Measurements from ENCODE around the gene ATP8A2. TPM values are rescaled to one million over a fixed set of nuclear protein-coding genes. Genes with fewer than 3 reads are reported as not detected.

ATP8A2 gene
- total and polyA plus RNA-seq, 2 of the 4 experiments (the other 2 are of a cell fraction), result 0.02 to 0.18 TPM

DNA sequence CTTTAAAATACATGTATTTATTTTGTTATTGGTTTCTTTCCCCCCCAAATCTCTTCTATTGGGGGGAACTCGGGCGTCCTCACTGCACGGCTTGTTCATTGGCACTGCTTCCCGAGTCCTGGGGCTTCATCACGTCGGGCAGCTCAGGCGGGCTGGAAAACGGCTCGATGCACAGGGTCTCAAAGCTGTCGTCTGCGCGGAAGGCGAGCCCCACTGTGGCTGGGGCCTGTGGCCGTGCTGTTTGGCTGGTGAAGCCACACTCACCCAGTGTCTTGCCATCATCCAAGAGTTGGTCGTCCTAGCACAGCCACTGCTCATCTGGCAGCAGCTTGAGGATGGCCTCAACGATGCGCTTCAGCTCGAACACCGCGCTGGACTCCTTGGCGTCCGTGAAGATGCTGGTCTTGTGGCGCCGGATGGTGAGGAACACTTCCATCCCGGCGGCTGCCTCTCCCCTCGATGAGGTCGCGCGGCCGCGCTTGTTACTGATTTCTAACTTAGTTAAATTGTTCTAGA lies 6.0 kb upstream of the ATP8A2 start:
- BruUV-seq (replicated peaks), result no TSS peak
- no peak overlapping the region for H3K4me3 ChIP-seq (ENCODE audit: insufficient read depth, low read depth, low read length)
- intact Hi-C loops (cut with micrococcal nuclease), result no loop called here
- H4K5ac ChIP-seq (ENCODE audit: low read depth, low read length), result no peak overlapping the region
- H3K9ac ChIP-seq (ENCODE audit: low read depth, low read length), result no peak overlapping the region
- no peak overlapping the region for H2AK9ac ChIP-seq (replicated peaks; ENCODE audit: low read depth, low read length, poor library complexity)
- no peak overlapping the region for H2BK20ac ChIP-seq (ENCODE audit: low read depth, low read length)
- no peak overlapping the region for H4K8ac ChIP-seq (ENCODE audit: low read depth in 2 of 2, low read length in 2 of 2)
- no peak overlapping the region for H2BK5ac ChIP-seq (ENCODE audit: low read depth, low read length, poor library complexity, severe bottlenecking)
- H3K23ac ChIP-seq (ENCODE audit: low read depth, low read length), result no peak overlapping the region
- no peak overlapping the region for H2BK15ac ChIP-seq (ENCODE audit: low read depth, low read length)
- no peak overlapping the region for H3K4me2 ChIP-seq (ENCODE audit: low read depth, low read length)
- no peaks in the 10 kb centered on the region for H3K36me3 ChIP-seq (ENCODE audit: control insufficient read depth, insufficient read depth, low read length)
- DNase-seq, result no peak
- H3K18ac ChIP-seq (ENCODE audit: low read depth, low read length), result no peak overlapping the region
- H3K4me1 ChIP-seq (ENCODE audit: control insufficient read depth, insufficient read depth, low read length), result no peaks in the 10 kb centered on the region
- CTCF ChIA-PET, result interaction anchor here (0.6 to 1.1 kb wide), 2 partner anchors 10 to 158 kb away, joined by 4 to 9 read pairs; no protein-coding TSS in a partner anchor
- POLR2A ChIA-PET (ENCODE audit: unreplicated experiment), result no interaction called here
- H2AK5ac ChIP-seq (ENCODE audit: low read depth, low read length), result no peak overlapping the region
- no peak overlapping the region for H3K14ac ChIP-seq (replicated peaks; ENCODE audit: low read depth, low read length)
- H2AFZ ChIP-seq (replicated peaks; ENCODE audit: low read length, poor library complexity), result no peak overlapping the region
- H3K27ac ChIP-seq (ENCODE audit: insufficient read depth, low read length), result no peak overlapping the region
- in situ Hi-C loops (cut with MboI; ENCODE audit: low sequenced_read_pairs), result no loop called here
- peaks cover 13% of the 10 kb centered on the region for H3K27me3 ChIP-seq (ENCODE audit: control insufficient read depth, insufficient read depth, low read length)
- no peak for TF ChIP-seq SMC3 (IDR thresholded peaks at IDR 0.05; ENCODE audit: low read depth, low read length)
- no peak for TF ChIP-seq MAFK (IDR thresholded peaks at IDR 0.05; ENCODE audit: low read depth, low read length)
- no peak for TF ChIP-seq CEBPB (IDR thresholded peaks at IDR 0.05; ENCODE audit: low read depth, low read length)
- dilution Hi-C loops (cut with HindIII; ENCODE audit: low sequenced_read_pairs, unreplicated experiment), result no loop called here
- no peak for ATAC-seq (ENCODE audit: low read depth)
- H3K4ac ChIP-seq (ENCODE audit: low read depth, low read length), result no peak overlapping the region
- 81% methylated on average over 7 of the region's 32 CpGs; no CpG with 5 or more reads in 1 of the 2 experiments for WGBS, 2 experiments (ENCODE audit: extremely low coverage in 2 of 2, insufficient read length in 1 of 2)
- H3K9me3 ChIP-seq (ENCODE audit: control insufficient read depth, insufficient read depth, low read length), result no peaks in the 10 kb centered on the region
- H3K56ac ChIP-seq (ENCODE audit: extremely low read depth, insufficient read depth, low read length), result no peak overlapping the region
- H3K79me1 ChIP-seq (ENCODE audit: low read depth in 1 of 2, low read length in 2 of 2), result no peaks in the 10 kb centered on the region
- no peak overlapping the region for H2BK120ac ChIP-seq (ENCODE audit: low read depth, low read length)
- no peaks in the 10 kb centered on the region for H3K9me1 ChIP-seq (ENCODE audit: insufficient read depth, low read length)
- H4K20me1 ChIP-seq (ENCODE audit: insufficient read depth, low read length), result no peaks in the 10 kb centered on the region
- H4K91ac ChIP-seq (ENCODE audit: insufficient read depth, low read depth, low read length), result no peak overlapping the region
